Astrocyte of the cerebellum (primary cell): Measurements from ENCODE around the gene DLST.
A peak's percentile ranks its signal among the peaks of the same experiment; 100 is the strongest.

Experiments used
- DNase-seq: peaks from one replicate; pipeline ENCODE4 v3.0.0-alpha.2; 2011; ENCODE audit warnings: low read depth
- H3K4me3 ChIP-seq: 2 replicates; pipeline ENCODE4 v1.5.1; 2011; ENCODE audit warnings: mild to moderate bottlenecking, low read depth, low read length, moderate library complexity
- CTCF ChIP-seq: IDR thresholded peaks from 2 replicates; pipeline ENCODE4 v1.5.1; 2012; ENCODE audit warnings: low read length, low read depth, moderate library complexity, mild to moderate bottlenecking; ENCODE audit errors: missing control alignments
- in situ Hi-C: cut with HindIII; loops from 2 replicates; pipeline ENCODE4 v1.10.0; 2017; ENCODE audit warnings: low sequenced_read_pairs

Gene DLST

GRCh38 chr14:74859757-74860552 lies 21.8 kb upstream of the DLST start:
- no peak overlapping the region for H3K4me3 ChIP-seq
- DNase-seq, result no peak
- no peak for TF ChIP-seq CTCF
- in situ Hi-C loops, result loop anchor here (5.0 kb wide), 2 partner anchors 42 to 102 kb away; no protein-coding TSS in a partner anchor

- DNase-seq, result peak; percentile 75
- peak; percentile 88 for TF ChIP-seq CTCF
Observed at GRCh38 chr14:74860899-74861733, 20.6 kb upstream of the DLST start.

GRCh38 chr14:74861734-74862090 lies 20.0 kb upstream of the DLST start:
- no peak for TF ChIP-seq CTCF
- in situ Hi-C loops, result loop anchor here (5.0 kb wide), 2 partner anchors 41 to 101 kb away; no protein-coding TSS in a partner anchor

More at GRCh38 chr14:74860899-74861733, 20.6 kb upstream of the DLST start:
- H3K4me3 ChIP-seq, result no peak overlapping the region
- in situ Hi-C loops, result loop anchor here (5.0 kb wide), 2 partner anchors 41 to 101 kb away; no protein-coding TSS in a partner anchor

GRCh38 chr14:74863274-74863673 lies 18.4 kb upstream of the DLST start:
- DNase-seq, result no peak
- in situ Hi-C loops, result loop anchor here (5.0 kb wide), 2 partner anchors 39 to 99 kb away; no protein-coding TSS in a partner anchor
- no peak overlapping the region for H3K4me3 ChIP-seq
- TF ChIP-seq CTCF, result no peak

More at GRCh38 chr14:74861734-74862090, 20.0 kb upstream of the DLST start:
- DNase-seq, result no peak
- H3K4me3 ChIP-seq, result no peak overlapping the region

- no peak overlapping the region for H3K4me3 ChIP-seq
- no peak for DNase-seq
- in situ Hi-C loops, result loop anchor here (5.0 kb wide), 2 partner anchors 38 to 98 kb away; no protein-coding TSS in a partner anchor
- TF ChIP-seq CTCF, result no peak
Observed at GRCh38 chr14:74864198-74864597, 17.5 kb upstream of the DLST start.

- H3K4me3 ChIP-seq, result no peak overlapping the region
- DNase-seq, result no peak
- in situ Hi-C loops, result no loop called here
Observed at GRCh38 chr14:74865156-74865555, 16.6 kb upstream of the DLST start.

More at GRCh38 chr14:74865156-74865555, 16.6 kb upstream of the DLST start:
- no peak for TF ChIP-seq CTCF
